Measurements from ENCODE around the gene ATM. TPM values are rescaled to one million over a fixed set of nuclear protein-coding genes. Genes with fewer than 3 reads are reported as not detected.

Gene ATM
- 50.2 and 56.4 TPM in 2 replicates for total RNA-seq

GRCh38 chr11:108222574-108223347 is at the start of gene ATM, which contains the start of gene NPAT:
ATM (plus strand) TSS chr11:108223067; CDS start chr11:108227625, 4,558 bp downstream.
NPAT (minus strand) TSS chr11:108222638; CDS start chr11:108222536, 102 bp downstream.

Other genes with a start within 250 kb of the ATM start
- 14.6 and 18.3 TPM in 2 replicates for gene CUL5, start 214.2 kb upstream of the ATM start, total RNA-seq
- gene ACAT1, start 101.5 kb upstream of the ATM start, total RNA-seq: 94.6 and 127 TPM in 2 replicates
- gene NPAT, start 429 bp upstream of the ATM start, total RNA-seq: 8.1 and 8.7 TPM in 2 replicates
- gene C11orf65, start 244.5 kb downstream of the ATM start, total RNA-seq: 0.32 TPM in 1 of 2 replicates, not detected in the other